AG08395 (cell line): ENCODE measurements around the gene ZBTB45.
"Not testable (repeated sequence)": the region's sequence is repeated elsewhere in the genome, so short reads cannot be mapped to it uniquely, and the experiment has no call there.

Source experiments
- DNase-seq: peaks from one replicate; pipeline ENCODE4 v3.0.0; 2012; ENCODE audit warnings: mixed read lengths, low spot score

The ZBTB45 gene

DNA sequence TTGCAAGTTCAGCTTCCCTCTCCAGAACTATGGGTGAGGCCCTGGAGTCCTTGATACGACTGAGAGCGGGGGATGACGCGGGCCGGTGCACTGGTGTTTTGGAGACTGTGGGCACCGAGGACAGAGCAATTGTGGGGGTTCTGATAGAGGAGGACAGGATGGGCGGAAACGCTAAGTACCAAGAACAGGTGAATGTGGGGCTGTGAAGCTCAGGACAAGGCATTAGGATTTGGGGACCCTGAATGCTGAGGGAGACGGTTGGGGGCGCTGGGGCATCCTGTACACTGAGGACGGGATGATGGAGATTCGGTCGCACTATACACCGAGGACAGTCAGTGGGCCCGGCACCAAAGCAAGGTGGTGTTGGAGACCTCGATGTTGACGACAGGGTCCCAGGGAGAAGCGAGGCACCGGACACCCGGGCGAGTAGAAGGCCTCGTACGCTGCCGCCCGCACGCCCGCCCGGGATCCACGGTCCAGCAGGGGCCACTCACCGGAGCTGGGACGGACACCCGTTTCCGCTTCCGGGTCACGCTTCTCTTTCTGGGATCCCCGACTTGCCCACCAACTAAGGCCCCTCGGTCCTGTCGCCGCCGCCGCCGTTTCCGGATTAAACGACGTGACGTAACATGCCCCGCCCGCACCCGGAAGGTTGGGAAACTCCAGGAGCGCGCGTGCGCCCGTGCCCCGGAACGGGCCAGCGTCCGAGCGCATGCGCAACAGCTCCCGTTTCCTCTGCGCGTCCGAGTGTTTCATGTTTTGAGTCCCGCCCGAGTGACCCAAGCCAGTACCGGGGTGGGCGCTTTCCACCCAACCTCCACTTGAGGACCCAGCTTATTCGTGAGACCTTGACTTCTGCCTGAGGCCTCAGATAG lies 35.1 kb upstream of the ZBTB45 start, which contains the start of gene CHMP2A:
Gene CHMP2A (minus strand): TSS at position 612 of the 875 bp plus-strand sequence. CDS start 893 bp downstream, outside the sequence.
- peak; percentile 99 for DNase-seq

DNA sequence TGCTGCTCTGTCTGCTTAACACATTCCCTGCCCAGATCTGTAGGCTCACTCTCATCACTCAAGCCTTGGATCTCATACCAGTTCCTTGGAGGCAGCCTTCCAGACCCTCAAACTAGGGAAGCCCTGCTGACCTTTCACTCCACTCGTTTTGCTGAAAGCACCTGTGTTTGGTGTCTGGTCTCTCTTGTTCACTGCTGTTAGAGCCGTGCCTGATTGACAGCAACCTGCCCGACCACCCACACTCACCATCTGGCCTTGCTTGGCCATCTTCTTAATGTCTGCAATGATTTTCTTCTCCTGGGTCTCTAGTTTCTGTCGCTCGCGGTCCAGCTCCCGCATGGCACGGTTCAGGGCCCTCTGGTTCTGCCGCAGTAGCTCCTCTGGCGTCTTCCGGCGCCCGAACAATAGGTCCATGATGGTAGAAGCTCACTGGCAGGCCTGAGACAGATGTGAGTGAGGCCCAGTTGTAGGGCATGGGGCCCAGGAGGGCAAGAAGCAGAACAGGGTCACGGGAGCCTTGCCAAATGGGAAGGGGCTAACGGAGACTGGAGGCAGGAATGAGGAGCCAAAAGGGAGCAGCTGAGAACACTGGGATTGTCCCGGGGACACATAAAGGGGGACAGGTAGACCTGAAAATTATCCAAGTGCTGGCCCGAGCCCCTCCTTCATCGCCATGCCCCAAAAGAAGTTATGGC lies 34.3 kb upstream of the ZBTB45 start:
- no peak for DNase-seq

DNA sequence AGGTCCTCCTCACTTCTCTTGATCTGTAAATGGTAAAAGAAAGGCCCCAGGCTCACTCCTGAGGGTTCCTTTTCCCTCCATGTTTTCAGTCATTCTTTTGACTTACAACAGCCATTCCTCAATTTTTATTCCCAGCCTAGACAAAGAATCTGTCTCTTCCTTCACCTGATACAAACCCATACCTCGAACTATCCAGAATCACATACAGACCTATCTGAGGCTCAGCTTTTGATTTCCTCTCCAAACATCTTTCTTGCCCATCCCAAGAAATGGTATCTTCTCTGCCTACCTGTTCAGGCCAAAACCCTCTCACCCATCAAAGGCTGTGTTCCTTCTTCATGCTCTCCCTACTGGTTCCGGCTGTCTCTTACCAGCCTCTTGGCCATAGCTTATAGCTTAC lies 33.0 kb upstream of the ZBTB45 start:
- no peak for DNase-seq

- no peak for DNase-seq
Measured at GRCh38 chr19:58551577-58552471, 32.2 kb upstream of the ZBTB45 start.

DNA sequence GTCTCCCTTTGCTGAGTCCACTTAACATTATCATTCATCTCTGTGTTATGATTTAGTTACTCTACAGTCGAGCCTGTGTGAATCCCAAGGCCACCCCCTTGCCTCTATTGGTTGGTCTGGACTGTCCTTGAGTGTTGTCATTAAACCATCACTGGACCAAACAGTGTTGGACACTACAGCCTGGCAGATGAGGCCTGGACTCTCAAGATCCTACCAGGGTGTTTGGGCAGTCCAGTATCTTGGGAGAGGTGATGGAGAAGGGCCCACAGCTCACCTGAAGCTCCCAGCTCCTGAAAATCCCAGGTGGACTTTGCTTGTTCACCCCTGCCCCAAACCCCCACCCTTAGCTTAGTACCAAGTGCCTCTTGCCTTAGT lies 31.5 kb upstream of the ZBTB45 start:
- no peak for DNase-seq

DNA sequence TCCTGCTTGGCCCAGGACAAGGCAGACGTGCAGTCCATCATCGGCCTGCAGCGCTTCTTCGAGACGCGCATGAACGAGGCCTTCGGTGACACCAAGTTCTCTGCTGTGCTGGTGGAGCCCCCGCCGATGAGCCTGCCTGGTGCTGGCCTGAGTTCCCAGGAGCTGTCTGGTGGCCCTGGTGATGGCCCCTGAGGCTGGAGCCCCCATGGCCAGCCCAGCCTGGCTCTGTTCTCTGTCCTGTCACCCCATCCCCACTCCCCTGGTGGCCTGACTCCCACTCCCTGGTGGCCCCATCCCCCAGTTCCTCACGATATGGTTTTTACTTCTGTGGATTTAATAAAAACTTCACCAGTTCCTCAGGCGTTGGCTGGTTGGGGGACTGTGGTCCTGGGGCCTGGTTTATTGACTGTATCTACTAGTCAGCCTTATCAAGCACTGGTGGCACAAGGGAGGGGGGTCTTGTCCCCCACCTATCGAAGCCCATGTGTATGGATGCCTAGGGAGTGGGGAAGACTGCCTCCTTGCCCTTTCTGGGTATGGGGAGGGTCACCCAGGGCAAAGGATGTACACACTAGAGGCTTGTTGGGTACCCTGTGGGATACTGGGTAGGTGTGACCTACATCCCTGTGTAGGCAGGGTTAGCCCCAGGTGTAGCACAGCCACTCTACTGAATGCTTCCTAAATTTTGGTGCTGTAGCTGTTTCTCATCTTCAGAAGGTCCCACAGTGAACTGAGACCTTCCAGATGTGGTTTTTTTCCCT lies 30.9 kb upstream of the ZBTB45 start:
- no peak for DNase-seq

- DNase-seq = no peak
Measured at GRCh38 chr19:58549664-58550361, 30.2 kb upstream of the ZBTB45 start.

DNA sequence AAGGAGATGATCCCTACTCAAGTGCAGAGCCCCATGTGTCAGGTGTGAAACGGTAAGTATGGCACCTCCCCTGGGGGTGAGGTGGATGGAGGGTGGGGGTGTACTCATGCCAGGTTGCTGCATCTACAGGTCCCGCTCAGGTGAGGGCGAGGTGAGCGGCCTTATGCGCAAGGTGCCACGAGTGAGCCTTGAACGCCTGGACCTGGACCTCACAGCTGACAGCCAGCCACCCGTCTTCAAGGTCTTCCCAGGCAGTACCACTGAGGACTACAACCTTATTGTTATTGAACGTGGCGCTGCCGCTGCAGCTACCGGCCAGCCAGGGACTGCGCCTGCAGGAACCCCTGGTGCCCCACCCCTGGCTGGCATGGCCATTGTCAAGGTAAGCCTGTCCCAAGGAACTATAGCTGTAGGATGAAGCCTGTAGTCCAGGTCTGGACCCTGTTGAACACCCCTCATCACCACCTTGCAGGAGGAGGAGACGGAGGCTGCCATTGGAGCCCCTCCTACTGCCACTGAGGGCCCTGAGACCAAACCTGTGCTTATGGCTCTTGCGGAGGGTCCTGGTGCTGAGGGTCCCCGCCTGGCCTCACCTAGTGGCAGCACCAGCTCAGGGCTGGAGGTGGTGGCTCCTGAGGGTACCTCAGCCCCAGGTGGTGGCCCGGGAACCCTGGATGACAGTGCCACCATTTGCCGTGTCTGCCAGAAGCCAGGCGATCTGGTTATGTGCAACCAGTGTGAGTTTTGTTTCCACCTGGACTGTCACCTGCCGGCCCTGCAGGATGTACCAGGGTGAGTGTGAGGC lies 29.5 kb upstream of the ZBTB45 start:
- no peak for DNase-seq

- no peak for DNase-seq
Measured at GRCh38 chr19:58547323-58548312, 28.0 kb upstream of the ZBTB45 start.

GRCh38 chr19:58546019-58546530 lies 26.5 kb upstream of the ZBTB45 start:
- DNase-seq = no peak

GRCh38 chr19:58545286-58546018 lies 25.8 kb upstream of the ZBTB45 start:
- DNase-seq = no peak

GRCh38 chr19:58544591-58545285 lies 25.1 kb upstream of the ZBTB45 start:
- peak; percentile 89 for DNase-seq

- DNase-seq = peak; percentile 100
Measured at GRCh38 chr19:58543826-58544590, 24.4 kb upstream of the ZBTB45 start, which contains the start of gene TRIM28. TRIM28 (plus strand) TSS chr19:58544064; CDS start chr19:58544758, 694 bp downstream.

GRCh38 chr19:58542641-58543372 lies 23.2 kb upstream of the ZBTB45 start:
- not testable (repeated sequence) for DNase-seq

DNA sequence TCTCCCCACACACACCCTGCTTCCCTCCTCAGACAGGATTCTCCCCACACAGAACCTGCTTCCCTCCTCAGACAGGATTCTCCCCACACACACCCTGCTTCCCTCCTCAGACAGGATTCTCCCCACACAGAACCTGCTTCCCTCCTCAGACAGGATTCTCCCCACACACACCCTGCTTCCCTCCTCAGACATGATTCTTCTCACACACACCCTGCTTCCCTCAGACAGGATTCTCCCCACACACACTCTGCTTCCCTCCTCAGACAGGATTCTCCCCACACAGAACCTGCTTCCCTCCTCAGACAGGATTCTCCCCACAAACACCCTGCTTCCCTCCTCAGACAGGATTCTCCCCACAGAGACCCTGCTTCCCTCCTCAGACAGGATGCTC lies 19.6 kb upstream of the ZBTB45 start:
- DNase-seq = not testable (repeated sequence)
